IgD-negative memory B cell (primary cell): ENCODE data around the gene SNX8. TPM values are rescaled to one million over a fixed set of nuclear protein-coding genes. Genes with fewer than 3 reads are reported as not detected.

Experiments
- H3K27ac Mint-ChIP-seq, 3 donors: one replicate each; pipeline ENCODE4 v1.8.0; 2020 to 2022; ENCODE audit warnings: mild to moderate bottlenecking in 3 of 3, mixed read lengths in 3 of 3, moderate library complexity in 1 of 3
- H3K27me3 Mint-ChIP-seq: one replicate; pipeline ENCODE4 v1.8.0; 2021; ENCODE audit warnings: mixed read lengths
- H3K36me3 Mint-ChIP-seq: one replicate; pipeline ENCODE4 v1.8.0; 2020; ENCODE audit warnings: mild to moderate bottlenecking, mixed read lengths
- H3K4me1 Mint-ChIP-seq, 3 donors: one replicate each; pipeline ENCODE4 v1.8.0; 2020 to 2022; ENCODE audit warnings: mixed read lengths in 3 of 3, mild to moderate bottlenecking in 1 of 3
- H3K4me3 Mint-ChIP-seq, 4 donors: one replicate each; pipeline ENCODE4 v1.8.0; 2020 to 2022; ENCODE audit warnings: mild to moderate bottlenecking in 4 of 4, mixed read lengths in 4 of 4, moderate library complexity in 3 of 4
- H3K9me3 Mint-ChIP-seq, 3 donors: one replicate each; pipeline ENCODE4 v1.8.0; 2020 to 2021; ENCODE audit warnings: mixed read lengths in 3 of 3, mild to moderate bottlenecking in 1 of 3
- polyA plus RNA-seq: library from polyadenylated mRNA; unstranded; fragments of 300-500 nt; fragmentation: Illumina TruSeq; gene quantifications from one replicate; pipeline ENCODE4 v1.2.3, GENCODE V29; 2021

Gene SNX8
- polyA plus RNA-seq, 1 donor from 2014 or later: 61.3 TPM

GRCh38 chr7:2225830-2226229, 88.4 kb downstream of the SNX8 start:
- H3K36me3 Mint-ChIP-seq: peaks cover 2% of the 10 kb centered on the region
- H3K9me3 Mint-ChIP-seq: no peaks in the 10 kb centered on the region
- H3K4me1 Mint-ChIP-seq: peaks cover 0 to 7% (median 5%) of the 10 kb centered on the region in 3 donors
- peak overlapping the region in 1 of 4 donors; percentile 28 for H3K4me3 Mint-ChIP-seq
- H3K27ac Mint-ChIP-seq: no peak overlapping the region
- H3K27me3 Mint-ChIP-seq: no peaks in the 10 kb centered on the region

- H3K4me3 Mint-ChIP-seq: peak overlapping the region in 1 of 4 donors; percentile 28
- peaks cover 0 to 7% (median 3%) of the 10 kb centered on the region in 3 donors for H3K4me1 Mint-ChIP-seq
- H3K27ac Mint-ChIP-seq: no peak overlapping the region
- H3K9me3 Mint-ChIP-seq: no peaks in the 10 kb centered on the region
- no peaks in the 10 kb centered on the region for H3K27me3 Mint-ChIP-seq
- H3K36me3 Mint-ChIP-seq: peaks cover 2% of the 10 kb centered on the region
These were observed 88.9 kb downstream of the SNX8 start for GRCh38 chr7:2225336-2225735.

- peak overlapping the region in 1 of 3 donors; percentile 35 for H3K27ac Mint-ChIP-seq
- no peak overlapping the region for H3K4me3 Mint-ChIP-seq
- H3K36me3 Mint-ChIP-seq: peaks cover under 1% of the 10 kb centered on the region
- peaks cover 0 to 3% (median 3%) of the 10 kb centered on the region in 3 donors for H3K4me1 Mint-ChIP-seq
- H3K27me3 Mint-ChIP-seq: no peaks in the 10 kb centered on the region
- H3K9me3 Mint-ChIP-seq: no peaks in the 10 kb centered on the region
These were observed 89.3 kb downstream of the SNX8 start for GRCh38 chr7:2224934-2225333.

DNA sequence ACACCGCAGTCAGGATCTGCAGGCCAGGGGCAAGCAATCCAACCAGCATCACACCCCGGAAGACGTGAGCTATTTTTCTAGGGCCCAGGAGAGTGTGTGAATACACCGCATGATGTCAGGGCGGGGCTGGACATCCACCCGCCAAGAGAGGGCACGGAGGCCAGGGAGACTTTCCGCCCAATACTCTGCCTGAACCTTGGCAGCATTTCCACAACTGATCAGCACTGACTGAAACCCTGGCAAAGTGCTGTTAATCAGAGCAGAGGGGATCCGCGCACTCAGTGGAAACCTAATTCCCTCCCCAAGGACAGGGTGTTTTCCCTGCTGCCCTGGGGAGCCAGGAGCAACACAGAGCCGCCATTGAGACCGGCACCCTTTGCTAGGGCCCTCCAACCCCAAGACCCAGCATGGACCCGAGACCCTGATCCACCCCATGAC, 89.7 kb downstream of the SNX8 start:
- no peaks in the 10 kb centered on the region for H3K36me3 Mint-ChIP-seq
- peaks cover 0 to 3% (median under 1%) of the 10 kb centered on the region in 3 donors for H3K4me1 Mint-ChIP-seq
- H3K27ac Mint-ChIP-seq: peak overlapping the region in 1 of 3 donors; percentile 35
- peak overlapping the region in 1 of 4 donors; percentile 54 for H3K4me3 Mint-ChIP-seq
- no peaks in the 10 kb centered on the region for H3K9me3 Mint-ChIP-seq
- no peaks in the 10 kb centered on the region for H3K27me3 Mint-ChIP-seq

DNA sequence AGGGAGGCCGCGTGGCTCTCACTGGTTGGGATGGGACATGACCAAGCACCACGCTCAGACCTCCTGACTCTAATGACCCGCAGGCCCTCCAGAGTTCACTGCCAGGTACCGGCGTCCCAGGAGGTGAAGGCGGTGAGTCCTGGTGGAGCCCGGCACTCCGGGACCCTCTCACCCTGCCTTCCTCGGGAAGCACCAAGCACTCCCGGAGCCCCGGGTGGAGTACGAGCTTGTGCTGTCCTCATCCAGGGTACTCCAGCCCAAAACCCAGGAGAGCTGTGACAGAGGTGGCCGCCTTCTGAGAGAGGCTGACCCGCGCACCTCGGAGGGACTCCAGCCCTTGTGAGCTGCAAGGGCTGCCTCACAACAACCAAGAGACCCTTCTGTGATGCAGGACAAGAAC, 90.9 kb downstream of the SNX8 start:
- no peak overlapping the region for H3K4me3 Mint-ChIP-seq
- H3K36me3 Mint-ChIP-seq: no peaks in the 10 kb centered on the region
- H3K4me1 Mint-ChIP-seq: peaks cover 0 to 3% (median 0%) of the 10 kb centered on the region in 3 donors
- no peaks in the 10 kb centered on the region for H3K9me3 Mint-ChIP-seq
- no peak overlapping the region for H3K27ac Mint-ChIP-seq
- H3K27me3 Mint-ChIP-seq: no peaks in the 10 kb centered on the region

GRCh38 chr7:2222516-2222915, 91.7 kb downstream of the SNX8 start:
- Mint-ChIP-seq H3K27me3 (no peaks in the 10 kb centered on the region), H3K27ac (no peak overlapping the region), H3K4me3 (no peak overlapping the region), H3K36me3 (no peaks in the 10 kb centered on the region), H3K9me3 (no peaks in the 10 kb centered on the region), H3K4me1 (peaks cover 0 to 3% (median 0%) of the 10 kb centered on the region in 3 donors)

GRCh38 chr7:2220954-2221353, 93.3 kb downstream of the SNX8 start:
- Mint-ChIP-seq H3K4me1 (peaks cover 0 to 3% (median 0%) of the 10 kb centered on the region in 3 donors), H3K9me3 (no peaks in the 10 kb centered on the region), H3K4me3 (no peak overlapping the region), H3K27ac (peak overlapping the region in 1 of 3 donors; percentile 64), H3K27me3 (no peaks in the 10 kb centered on the region), H3K36me3 (no peaks in the 10 kb centered on the region)

DNA sequence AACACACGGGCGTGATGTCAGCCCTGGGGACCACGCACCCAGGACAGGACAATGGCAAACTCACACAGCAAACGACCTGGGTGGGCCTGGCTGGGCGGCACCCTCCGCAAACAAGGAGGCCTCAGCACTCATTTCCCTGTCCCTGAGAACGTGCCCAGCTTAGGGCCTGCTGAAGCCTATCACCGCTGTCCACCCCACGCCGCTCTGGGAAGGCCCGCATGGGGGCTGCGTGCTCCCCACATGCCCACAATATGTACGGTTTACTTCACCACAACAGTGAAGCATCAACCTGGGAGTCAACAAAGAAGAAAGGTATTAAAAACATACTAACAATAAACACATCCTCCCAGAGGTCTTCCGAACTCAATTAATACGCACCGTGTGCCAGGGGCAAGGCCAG, 93.7 kb downstream of the SNX8 start:
- Mint-ChIP-seq H3K27me3 (no peaks in the 10 kb centered on the region), H3K9me3 (no peaks in the 10 kb centered on the region), H3K4me1 (peaks cover 0 to 1% (median 0%) of the 10 kb centered on the region in 3 donors), H3K27ac (peak overlapping the region in 1 of 3 donors; percentile 64), H3K4me3 (no peak overlapping the region), H3K36me3 (no peaks in the 10 kb centered on the region)

GRCh38 chr7:2220030-2220429, 94.2 kb downstream of the SNX8 start:
- Mint-ChIP-seq H3K9me3 (no peaks in the 10 kb centered on the region), H3K4me3 (no peak overlapping the region), H3K27me3 (no peaks in the 10 kb centered on the region), H3K27ac (no peak overlapping the region), H3K36me3 (no peaks in the 10 kb centered on the region), H3K4me1 (peaks cover 0 to 1% (median 0%) of the 10 kb centered on the region in 3 donors)

DNA sequence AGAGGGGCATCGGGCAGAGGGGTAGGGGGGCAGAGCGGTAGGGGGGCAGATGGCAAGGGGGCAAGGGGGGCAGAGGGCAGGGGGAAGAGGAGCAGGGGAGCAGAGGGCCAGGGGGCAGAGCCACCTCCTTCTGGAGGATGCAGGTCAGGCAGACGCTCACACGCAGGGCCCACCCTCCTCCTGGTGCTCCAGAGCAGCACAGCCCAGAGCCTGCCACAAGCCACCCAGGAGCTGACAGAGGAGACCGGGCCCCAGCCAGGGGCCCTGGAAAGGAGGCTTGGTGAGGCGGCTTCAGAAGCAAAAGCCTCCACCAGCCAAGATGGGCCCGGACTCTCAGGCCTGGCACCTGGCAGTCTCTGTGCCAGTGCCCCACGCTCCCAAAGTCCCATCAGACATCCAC, 94.6 kb downstream of the SNX8 start:
- Mint-ChIP-seq H3K27me3 (no peaks in the 10 kb centered on the region), H3K4me1 (peaks cover 0 to 1% (median 0%) of the 10 kb centered on the region in 3 donors), H3K36me3 (no peaks in the 10 kb centered on the region), H3K27ac (no peak overlapping the region), H3K9me3 (no peaks in the 10 kb centered on the region), H3K4me3 (no peak overlapping the region)

- no peak overlapping the region for H3K4me3 Mint-ChIP-seq
- no peaks in the 10 kb centered on the region for H3K27me3 Mint-ChIP-seq
- H3K4me1 Mint-ChIP-seq: peaks cover 0 to under 1% (median 0%) of the 10 kb centered on the region in 3 donors
- H3K27ac Mint-ChIP-seq: no peak overlapping the region
- H3K9me3 Mint-ChIP-seq: no peaks in the 10 kb centered on the region
- no peaks in the 10 kb centered on the region for H3K36me3 Mint-ChIP-seq
These were observed 95.1 kb downstream of the SNX8 start for GRCh38 chr7:2219136-2219535.

- H3K36me3 Mint-ChIP-seq: peaks cover 3% of the 10 kb centered on the region
- no peak overlapping the region for H3K4me3 Mint-ChIP-seq
- no peak overlapping the region for H3K27ac Mint-ChIP-seq
These were observed 95.8 kb downstream of the SNX8 start for GRCh38 chr7:2218444-2218785.

DNA sequence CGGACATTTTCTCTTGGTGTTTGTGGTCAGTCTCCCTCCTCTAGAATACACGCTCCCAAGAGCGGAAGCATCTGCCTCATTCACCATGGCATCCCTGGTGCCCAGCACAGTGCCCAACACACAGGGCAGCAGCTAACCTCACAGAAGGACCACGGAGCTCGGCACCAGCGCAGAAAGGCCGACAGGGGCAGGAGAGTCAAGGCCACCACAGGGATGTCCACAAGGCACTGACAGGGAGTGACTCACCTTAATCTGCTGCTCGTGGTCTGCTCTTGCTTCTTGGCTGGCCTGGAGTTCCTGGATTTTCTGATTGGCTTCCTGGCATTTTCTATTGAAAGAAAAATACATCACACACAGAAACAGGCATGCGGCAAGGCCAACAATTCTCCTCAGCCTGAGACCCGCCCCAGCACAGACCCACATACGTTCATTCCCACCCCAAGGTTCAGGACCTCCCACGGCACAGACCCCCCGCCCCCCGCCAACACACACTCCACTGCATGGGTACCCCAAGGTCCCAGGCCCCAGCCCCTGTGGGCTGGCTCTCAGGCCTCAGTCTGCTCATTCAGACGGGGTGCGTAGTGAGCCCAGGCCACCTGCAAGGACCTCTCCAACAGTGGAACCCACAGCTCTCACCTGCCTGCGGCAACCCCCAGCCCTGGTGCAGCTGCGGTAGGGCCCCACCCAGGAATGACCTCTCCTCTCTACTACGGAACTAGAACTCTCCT, 96.4 kb downstream of the SNX8 start:
- Mint-ChIP-seq H3K27me3 (no peaks in the 10 kb centered on the region), H3K27ac (no peak overlapping the region), H3K36me3 (peaks cover 3% of the 10 kb centered on the region), H3K4me1 (no peaks in the 10 kb centered on the region), H3K4me3 (no peak overlapping the region), H3K9me3 (no peaks in the 10 kb centered on the region)

More at GRCh38 chr7:2218444-2218785, 95.8 kb downstream of the SNX8 start:
- H3K4me1 Mint-ChIP-seq: no peaks in the 10 kb centered on the region
- no peaks in the 10 kb centered on the region for H3K9me3 Mint-ChIP-seq
- H3K27me3 Mint-ChIP-seq: no peaks in the 10 kb centered on the region

- H3K36me3 Mint-ChIP-seq: peaks cover 8% of the 10 kb centered on the region
- H3K9me3 Mint-ChIP-seq: no peaks in the 10 kb centered on the region
These were observed 97.0 kb downstream of the SNX8 start for GRCh38 chr7:2217206-2217605.

GRCh38 chr7:2215851-2216250, 98.4 kb downstream of the SNX8 start:
- Mint-ChIP-seq H3K27ac (no peak overlapping the region), H3K27me3 (no peaks in the 10 kb centered on the region), H3K9me3 (no peaks in the 10 kb centered on the region), H3K36me3 (peaks cover 8% of the 10 kb centered on the region), H3K4me3 (no peak overlapping the region), H3K4me1 (peaks cover 0 to 4% (median 0%) of the 10 kb centered on the region in 3 donors)

More at GRCh38 chr7:2217206-2217605, 97.0 kb downstream of the SNX8 start:
- H3K4me3 Mint-ChIP-seq: no peak overlapping the region
- H3K4me1 Mint-ChIP-seq: peaks cover 0 to 4% (median 0%) of the 10 kb centered on the region in 3 donors
- H3K27ac Mint-ChIP-seq: no peak overlapping the region
- H3K27me3 Mint-ChIP-seq: no peaks in the 10 kb centered on the region

GRCh38 chr7:2214636-2215035, 99.6 kb downstream of the SNX8 start:
- Mint-ChIP-seq H3K36me3 (peaks cover 8% of the 10 kb centered on the region), H3K4me3 (no peak overlapping the region), H3K27me3 (no peaks in the 10 kb centered on the region), H3K9me3 (no peaks in the 10 kb centered on the region), H3K4me1 (peaks cover 0 to 6% (median 3%) of the 10 kb centered on the region in 3 donors), H3K27ac (peak overlapping the region in 1 of 3 donors; percentile 39)
